NCI-H2107 treated with DMSO at 0.1 percent for 48 hours (cell line): ENCODE results near the gene ZEB1.

Source experiments
- DNase-seq: peaks from one replicate; lab custom pipeline; 2025; ENCODE audit not compliant: unreplicated experiment; lab: John Stamatoyannopoulos, UW

The ZEB1 gene

DNA sequence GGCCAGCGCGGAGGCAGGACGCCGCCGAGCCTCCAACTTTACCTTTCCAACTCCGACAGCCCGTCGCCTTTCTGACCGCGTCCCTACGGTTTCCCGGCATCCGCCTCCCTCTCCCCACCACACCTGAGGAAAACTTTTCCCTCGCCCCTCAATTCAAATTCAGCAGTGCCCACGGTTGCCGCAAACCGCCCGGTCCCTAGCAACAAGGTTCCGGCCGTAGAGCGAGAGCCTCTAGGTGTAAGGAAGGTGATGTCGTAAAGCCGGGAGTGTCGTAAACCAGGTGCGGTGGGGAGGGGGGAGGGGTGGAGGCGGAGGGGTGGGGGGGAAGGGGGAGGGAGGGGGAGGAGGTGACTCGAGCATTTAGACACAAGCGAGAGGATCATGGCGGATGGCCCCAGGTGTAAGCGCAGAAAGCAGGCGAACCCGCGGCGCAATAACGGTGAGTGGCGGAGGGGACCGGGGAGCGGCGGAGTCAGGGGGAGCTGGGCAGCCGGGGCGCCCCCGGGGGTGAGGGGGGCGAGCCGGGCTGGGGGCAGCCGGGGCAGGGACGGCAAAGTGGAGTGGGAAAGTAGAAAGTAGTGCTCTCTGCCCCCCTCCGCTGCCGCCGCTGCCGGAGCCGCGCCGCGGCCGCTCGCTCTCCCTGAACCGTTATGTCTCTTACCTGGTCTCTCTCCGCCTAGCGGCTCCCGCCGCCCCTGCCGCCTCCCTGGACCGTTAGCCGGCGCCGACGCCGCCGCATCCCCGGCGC, at the start of gene ZEB1:
Gene ZEB1 (plus strand): TSS at position 363 of the 748 bp plus-strand sequence. CDS start 19 bp downstream, at position 382.
- peak; percentile 81 for DNase-seq

- no peak for DNase-seq
These were observed 48.1 kb upstream of the ZEB1 start for GRCh38 chr10:31270954-31271353.

DNA sequence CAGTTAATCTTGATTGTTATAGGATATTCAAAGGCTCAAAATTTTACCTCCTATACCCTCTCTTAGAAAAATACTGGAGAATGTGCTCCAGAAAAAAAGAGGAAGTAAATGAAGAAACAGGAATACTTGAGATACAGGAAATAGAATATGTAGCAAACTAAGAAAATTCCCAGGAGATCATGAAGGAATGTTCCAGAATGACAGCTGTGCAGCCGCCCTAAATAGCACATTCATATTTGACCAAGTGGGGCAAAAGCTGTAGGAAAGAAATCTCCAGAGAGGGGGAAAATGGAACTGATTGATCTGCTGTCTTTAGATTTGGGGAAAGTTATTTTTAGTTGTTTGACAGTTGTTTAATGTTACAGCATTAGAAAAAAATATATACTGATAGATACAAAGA, 46.2 kb upstream of the ZEB1 start:
- DNase-seq = no peak

DNA sequence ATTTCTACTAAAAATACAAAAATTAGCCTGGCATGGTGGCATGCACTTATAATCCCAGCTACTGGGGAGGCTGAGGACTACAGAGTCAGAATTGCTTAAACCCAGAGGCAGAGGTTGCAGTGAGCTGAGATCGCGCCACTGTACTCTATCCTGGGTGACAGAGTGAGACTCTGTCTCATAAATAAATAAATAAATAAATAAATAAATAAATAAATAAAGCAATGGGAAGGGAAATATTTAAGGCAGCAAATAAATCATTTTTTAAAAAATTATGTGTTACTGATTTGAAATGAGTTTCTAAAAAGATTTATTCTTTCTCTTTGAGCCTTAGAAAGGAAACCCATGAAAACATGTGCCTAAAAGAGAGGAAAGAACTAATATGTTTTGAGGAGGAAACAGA, 45.2 kb upstream of the ZEB1 start:
- no peak for DNase-seq

- no peak for DNase-seq
These were observed 44.7 kb upstream of the ZEB1 start for GRCh38 chr10:31274310-31274709.

- no peak for DNase-seq
These were observed 40.6 kb upstream of the ZEB1 start for GRCh38 chr10:31278279-31278941.

GRCh38 chr10:31280972-31281371, 38.0 kb upstream of the ZEB1 start:
- no peak for DNase-seq

- DNase-seq = no peak
These were observed 31.0 kb upstream of the ZEB1 start for GRCh38 chr10:31288001-31288400.

- DNase-seq = no peak
These were observed 30.1 kb upstream of the ZEB1 start for GRCh38 chr10:31288962-31289361.

- no peak for DNase-seq
These were observed 28.6 kb upstream of the ZEB1 start for GRCh38 chr10:31290386-31290785.

GRCh38 chr10:31291123-31291522, 27.9 kb upstream of the ZEB1 start:
- DNase-seq = no peak

GRCh38 chr10:31294558-31294957, 24.5 kb upstream of the ZEB1 start:
- no peak for DNase-seq

GRCh38 chr10:31296754-31297153, 22.3 kb upstream of the ZEB1 start:
- no peak for DNase-seq

DNA sequence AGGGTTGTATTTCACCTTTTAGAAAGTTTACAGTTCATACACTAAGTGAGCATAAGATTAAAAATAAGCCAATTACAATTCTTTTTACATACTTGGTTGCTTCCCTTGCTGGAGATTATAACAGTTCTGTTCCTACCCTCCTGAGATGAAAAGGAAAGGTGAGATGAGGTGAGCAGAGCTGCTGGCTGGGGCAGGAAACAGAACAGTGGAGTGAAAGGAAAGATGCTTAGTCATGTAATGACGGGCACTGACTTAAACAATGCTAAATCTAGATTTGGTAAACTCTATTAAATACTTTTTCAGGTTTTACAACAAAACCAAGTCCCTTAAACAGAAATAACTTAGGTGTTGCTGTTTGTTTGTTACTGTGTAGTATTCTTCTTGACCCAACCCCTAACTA, 19.9 kb upstream of the ZEB1 start:
- DNase-seq = peak; percentile 7

- DNase-seq = no peak
These were observed 15.8 kb upstream of the ZEB1 start for GRCh38 chr10:31303212-31303611.

DNA sequence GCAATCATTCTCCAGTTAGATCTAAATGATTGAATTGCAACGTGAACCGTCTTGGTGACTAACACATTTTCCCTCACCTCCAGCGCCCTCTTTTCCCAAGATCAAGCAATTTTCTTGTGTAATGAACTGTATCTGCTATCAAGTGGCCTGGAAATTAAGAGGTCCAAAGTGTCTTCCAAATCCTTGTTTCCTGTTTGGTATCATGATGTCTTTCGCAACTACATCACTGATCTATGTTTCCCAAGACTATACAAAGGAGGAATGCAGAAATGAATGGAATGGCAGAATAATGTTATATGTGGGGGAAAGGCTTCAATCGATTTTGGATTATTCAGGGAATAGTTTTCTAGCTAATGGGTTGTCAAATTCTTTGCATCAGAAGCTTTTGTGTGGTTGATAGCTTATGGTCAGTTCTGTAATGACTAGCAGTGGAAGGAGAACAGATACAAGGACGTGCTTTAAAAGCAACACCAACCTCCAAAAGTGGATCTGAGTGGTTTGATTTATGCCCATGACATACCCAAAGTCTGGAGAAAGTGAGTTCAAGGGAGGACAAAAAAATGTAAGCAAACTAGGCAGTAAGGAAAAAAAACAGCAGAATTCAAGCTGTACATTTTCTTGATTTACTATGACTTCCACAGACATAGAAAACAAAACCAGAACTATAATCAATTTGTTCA, 14.6 kb upstream of the ZEB1 start:
- no peak for DNase-seq

- no peak for DNase-seq
These were observed 5.6 kb upstream of the ZEB1 start for GRCh38 chr10:31313396-31313795.

GRCh38 chr10:31314256-31315150, 4.5 kb upstream of the ZEB1 start:
- DNase-seq = no peak

- DNase-seq = no peak
These were observed 3.6 kb upstream of the ZEB1 start for GRCh38 chr10:31315453-31315852.

DNA sequence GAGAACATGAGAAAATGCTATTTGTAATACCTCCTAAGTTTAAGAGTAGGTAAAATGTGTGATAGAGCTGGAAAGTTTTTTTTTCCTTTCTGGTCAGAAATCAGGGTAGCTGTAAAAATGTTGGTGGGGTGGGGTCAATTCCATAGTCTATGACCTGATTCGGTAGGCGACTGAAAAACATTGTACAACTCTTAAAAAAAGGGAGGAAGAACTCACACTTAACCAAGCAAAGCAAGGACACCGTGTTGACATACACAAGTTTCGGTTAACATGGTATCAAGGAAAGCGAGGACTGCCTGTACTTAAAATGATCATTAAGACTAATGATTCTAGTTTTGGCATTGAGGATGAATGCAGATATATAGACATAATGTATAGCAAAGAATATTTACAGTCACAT, 1.8 kb upstream of the ZEB1 start:
- no peak for DNase-seq
